Left lung (tissue), 10 donors: Measurements from ENCODE around the gene ADAMTS16. TPM values are rescaled to one million over a fixed set of nuclear protein-coding genes. Genes with fewer than 3 reads are reported as not detected.

Experiments
- ATAC-seq: fragments of 200-7000 bp; cut with Tn5 transposase; one replicate; pipeline ENCODE4 v1.9.1; 2020; ENCODE audit warnings: moderate library complexity
- DNase-seq, 4 donors: peaks; one replicate each; pipeline ENCODE4 v3.0.0-alpha.2; 2013 to 2020
- H3K27ac ChIP-seq, 2 donors: fragments of 200-600 bp; sonication (generic) in 1 of 2; one replicate each; pipeline versions ENCODE4 v1.5.0 to v1.8.0; 2020 to 2021
- H3K27me3 ChIP-seq, 2 donors: fragments of 200-600 bp; sonication (generic) in 1 of 2; one replicate each; pipeline versions ENCODE4 v1.5.0 to v1.8.0; 2020 to 2021
- H3K36me3 ChIP-seq, 2 donors: fragments of 200-600 bp; sonication (generic) in 1 of 2; one replicate each; pipeline versions ENCODE4 v1.5.0 to v1.8.0; 2020 to 2021
- H3K4me1 ChIP-seq, 2 donors: fragments of 200-600 bp; one replicate each; pipeline ENCODE4 v1.8.0; 2021
- H3K4me3 ChIP-seq, 2 donors: fragments of 200-600 bp; sonication (generic) in 1 of 2; one replicate each; pipeline versions ENCODE4 v1.5.0 to v1.8.0; 2020 to 2021; ENCODE audit warnings: mild to moderate bottlenecking in 1 of 2
- H3K9me3 ChIP-seq, 2 donors: fragments of 200-600 bp; sonication (generic) in 1 of 2; one replicate each; pipeline versions ENCODE4 v1.5.0 to v1.8.0; 2020 to 2021
- CTCF ChIP-seq, 2 donors: fragments of 200-600 bp; sonication (generic) in 1 of 2; IDR thresholded peaks; one replicate each; pipeline versions ENCODE4 v1.5.0 to v1.8.0; 2021; ENCODE audit warnings: antibody characterized with exemption in 2 of 2
- intact Hi-C, 2 donors: fragments of 100-400 bp; cut with DNase I; formaldehyde crosslinking; loops; one replicate each; pipeline versions ENCODE4 v1.11.2 to v1.14.2; 2022
- polyA plus RNA-seq, 6 donors: library from polyadenylated mRNA; unstranded; fragments of 120-200 nt; gene quantifications; one replicate each; pipeline ENCODE4 v1.2.1, GENCODE V29; 2013; ENCODE audit not compliant: insufficient read length in 6 of 6
- total RNA-seq, 2 donors: library from RNA; stranded (reverse); fragmentation: NEBNext Ultra II Directional; extraction: Animal tissue kit (Norgen Biotek cat#: 25700); gene quantifications; one replicate each; pipeline ENCODE4 v1.2.1, GENCODE V29; 2021
- donor health status: DM: no; HTN: yes; CAD: no.
- donor health status: DM: no; HTN: no; CAD: no.

Gene ADAMTS16
- total and polyA plus RNA-seq, 8 donors = 0.29 to 28.7 (median 1.1) TPM

DNA sequence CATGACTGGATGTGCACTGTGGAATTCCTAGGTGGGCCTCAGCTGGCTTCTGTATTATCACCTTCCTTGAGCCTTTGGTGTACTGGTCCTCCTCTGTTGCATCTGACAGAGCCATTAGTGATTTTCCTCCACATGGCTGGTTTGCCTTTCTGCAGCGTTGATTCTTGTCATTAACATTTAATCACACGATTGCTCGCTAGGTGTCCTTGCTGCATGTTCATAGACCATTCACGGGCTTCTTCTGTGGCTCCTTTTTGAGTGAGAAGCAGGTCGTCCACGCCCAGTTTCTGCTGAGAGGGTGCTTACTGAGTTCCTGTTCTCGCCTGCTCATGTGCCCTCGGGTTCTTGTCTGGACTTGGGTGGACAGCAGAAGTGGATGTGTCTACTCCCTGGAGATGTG is 29.3 kb downstream of the ADAMTS16 start:
- DNase-seq (no peak), ATAC-seq (no peak)
- no peaks in the 10 kb centered on the region for H3K4me1 ChIP-seq
- intact Hi-C loops = no loop called here
- no peak overlapping the region for H3K27ac ChIP-seq
- H3K36me3 ChIP-seq = no peaks in the 10 kb centered on the region
- H3K27me3 ChIP-seq = no peaks in the 10 kb centered on the region
- TF ChIP-seq CTCF (IDR thresholded peaks at IDR 0.05) = no peak
- no peak overlapping the region for H3K4me3 ChIP-seq
- H3K9me3 ChIP-seq = no peaks in the 10 kb centered on the region

DNA sequence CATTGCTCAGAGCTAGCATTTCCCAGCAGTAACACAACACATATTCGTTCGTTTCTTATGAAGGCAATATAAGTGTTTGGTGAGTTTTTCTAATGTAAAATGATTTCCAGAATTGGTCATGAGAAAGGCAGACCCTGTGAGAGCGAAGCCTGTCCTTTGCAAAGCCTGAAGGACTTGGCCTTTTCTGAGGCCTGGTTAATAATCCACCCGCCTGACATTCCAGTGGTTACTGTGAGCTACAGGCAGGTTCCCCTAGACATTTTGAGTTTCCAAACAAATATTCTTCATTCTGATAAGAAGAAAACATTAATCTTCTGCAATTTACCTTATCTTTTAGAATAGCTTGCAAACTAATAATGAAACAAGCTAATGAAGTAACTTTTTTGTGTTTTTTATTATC is 38.0 kb downstream of the ADAMTS16 start:
- TF ChIP-seq CTCF (IDR thresholded peaks at IDR 0.05) = no peak
- Histone ChIP-seq H3K27ac (no peak overlapping the region), H3K4me3 (no peak overlapping the region), H3K4me1 (no peaks in the 10 kb centered on the region), H3K9me3 (no peaks in the 10 kb centered on the region), H3K36me3 (no peaks in the 10 kb centered on the region), H3K27me3 (peaks cover 0 to 4% of the 10 kb centered on the region in 2 donors)
- DNase-seq (peak in 1 of 4 donors; percentile 63), ATAC-seq (peak; percentile 94)
- intact Hi-C loops = no loop called here

DNA sequence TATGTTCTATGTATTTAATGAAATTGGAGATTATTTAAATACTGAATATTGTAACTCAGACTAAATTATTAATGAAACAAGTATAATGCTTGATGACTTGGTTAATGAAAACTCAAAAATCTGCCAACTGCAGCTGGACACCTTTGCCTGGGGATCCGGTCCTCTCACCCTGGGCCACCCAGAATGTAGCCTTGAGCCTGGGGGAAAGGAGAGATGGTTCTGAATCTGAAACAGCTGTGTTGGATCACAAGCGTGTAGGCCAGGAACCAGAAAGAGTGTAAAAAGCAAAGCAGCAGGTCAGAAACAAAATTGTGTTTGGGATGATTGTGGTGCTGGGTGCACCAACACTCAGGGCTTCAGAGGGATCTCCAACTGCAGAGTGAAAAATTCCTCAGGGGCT is 38.5 kb downstream of the ADAMTS16 start:
- DNase-seq = no peak
- Histone ChIP-seq H3K27ac (no peak overlapping the region), H3K9me3 (no peaks in the 10 kb centered on the region), H3K27me3 (peaks cover 0 to 4% of the 10 kb centered on the region in 2 donors), H3K4me1 (no peaks in the 10 kb centered on the region), H3K4me3 (no peak overlapping the region), H3K36me3 (no peaks in the 10 kb centered on the region)
- TF ChIP-seq CTCF (IDR thresholded peaks at IDR 0.05) = no peak
- intact Hi-C loops = no loop called here
- no peak for ATAC-seq

DNA sequence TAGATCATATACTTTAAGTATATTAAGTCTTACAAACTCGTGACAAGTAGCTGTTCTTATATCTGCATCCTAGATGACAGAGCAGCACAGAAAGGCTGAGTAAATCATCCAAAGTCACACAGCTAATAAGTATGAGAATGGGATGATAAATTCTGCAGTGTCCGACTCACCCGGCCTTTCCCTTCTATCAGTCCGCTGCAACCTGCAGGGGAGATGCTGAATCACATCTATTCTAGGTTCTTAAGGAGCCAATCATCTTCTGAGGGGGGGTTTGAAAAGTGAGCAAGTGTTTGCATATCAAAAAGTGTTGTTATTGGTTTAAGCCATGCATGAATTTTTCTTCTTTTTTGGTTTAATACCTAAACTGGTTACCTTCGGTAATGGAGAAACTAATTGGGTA is 38.9 kb downstream of the ADAMTS16 start:
- H3K27me3 ChIP-seq = peaks cover 0 to 4% of the 10 kb centered on the region in 2 donors
- ATAC-seq (no peak), DNase-seq (no peak)
- H3K36me3 ChIP-seq = no peaks in the 10 kb centered on the region
- intact Hi-C loops = no loop called here
- TF ChIP-seq CTCF (IDR thresholded peaks at IDR 0.05) = no peak
- H3K4me1 ChIP-seq = no peaks in the 10 kb centered on the region
- no peaks in the 10 kb centered on the region for H3K9me3 ChIP-seq
- H3K4me3 ChIP-seq = no peak overlapping the region
- H3K27ac ChIP-seq = no peak overlapping the region

- no peak for TF ChIP-seq CTCF (IDR thresholded peaks at IDR 0.05)
- ATAC-seq (no peak), DNase-seq (no peak)
- no peaks in the 10 kb centered on the region for H3K36me3 ChIP-seq
- H3K4me3 ChIP-seq = no peak overlapping the region
- no peak overlapping the region for H3K27ac ChIP-seq
- no peaks in the 10 kb centered on the region for H3K9me3 ChIP-seq
- intact Hi-C loops = no loop called here
- H3K27me3 ChIP-seq = peaks cover 0 to 4% of the 10 kb centered on the region in 2 donors
- no peaks in the 10 kb centered on the region for H3K4me1 ChIP-seq
Measured at GRCh38 chr5:5179597-5179996, 39.5 kb downstream of the ADAMTS16 start.
